B cell (primary cell): ENCODE measurements around the gene SPECC1L. TPM values are rescaled to one million over a fixed set of nuclear protein-coding genes. Genes with fewer than 3 reads are reported as not detected.
A peak's percentile ranks its signal among the peaks of the same experiment; 100 is the strongest.

Experiments used
- ATAC-seq: fragments of 200-7000 bp; cut with Tn5 transposase; one replicate; pipeline ENCODE4 v1.10.0; 2021; ENCODE audit warnings: low read depth, mild to moderate bottlenecking, moderate number of reproducible peaks, moderate library complexity
- CTCF ChIA-PET: fragments of 350-600 bp; sonication (Branson Sonifier 250); formaldehyde crosslinking; loops from one replicate; lab custom pipeline; 2021; ENCODE audit warnings: antibody characterized with exemption, inconsistent platforms; lab: Charles Lee
- POLR2A ChIA-PET: fragments of 350-600 bp; sonication (Branson Sonifier 250); formaldehyde crosslinking; loops from one replicate; lab custom pipeline; 2021; ENCODE audit warnings: antibody characterized with exemption; lab: Charles Lee
- DNase-seq: peaks from one replicate; pipeline ENCODE4 v3.0.0; 2013
- H2AFZ ChIP-seq: 2 replicates; pipeline ENCODE4 v1.6.1; 2012; ENCODE audit warnings: mild to moderate bottlenecking, low read depth, low read length; ENCODE audit not compliant: insufficient read depth, poor library complexity, severe bottlenecking
- H3K27ac ChIP-seq, 2 donors: 1 replicate in 1 of 2; 2 replicates in 1 of 2; pipeline ENCODE4 v1.5.1; 2012 to 2013; ENCODE audit warnings: low read length in 2 of 2, mild to moderate bottlenecking in 2 of 2, moderate library complexity in 1 of 2
- H3K27me3 ChIP-seq, 4 experiments: fragments of 200-600 bp in 1 of 4; sonication (generic) in 1 of 4; replicated peaks in 1 of 4; 1 replicate in 2 of 4; 2 replicates in 2 of 4; pipeline versions ENCODE4 v1.6.1 to v1.7.0; 2013 to 2016; ENCODE audit warnings: low read length in 3 of 4, mild to moderate bottlenecking in 2 of 4, mixed read lengths in 1 of 4, moderate library complexity in 1 of 4; ENCODE audit not compliant: insufficient read depth in 4 of 4, control insufficient read depth in 3 of 4; ENCODE audit errors: control extremely low read depth in 1 of 4
- H3K36me3 ChIP-seq, 2 experiments: replicated peaks in 1 of 2; 1 replicate in 1 of 2; 2 replicates in 1 of 2; pipeline versions ENCODE4 v1.6.1 to v1.7.1; 2013; ENCODE audit warnings: low read length in 1 of 2; ENCODE audit not compliant: insufficient read depth in 2 of 2, control insufficient read depth in 1 of 2; ENCODE audit errors: control extremely low read depth in 1 of 2, extremely low read depth in 1 of 2
- H3K4me1 ChIP-seq, 2 donors: fragments of 200-600 bp in 1 of 2; sonication (generic) in 1 of 2; 1 replicate in 1 of 2; 2 replicates in 1 of 2; pipeline versions ENCODE4 v1.5.1 to v1.6.1; 2013 to 2017; ENCODE audit warnings: low read length in 2 of 2; ENCODE audit not compliant: control insufficient read depth in 2 of 2, insufficient read depth in 2 of 2
- H3K4me2 ChIP-seq: replicated peaks from 2 replicates; pipeline ENCODE3; 2012; ENCODE audit warnings: mild to moderate bottlenecking, low read depth, low read length; ENCODE audit not compliant: poor library complexity, severe bottlenecking
- H3K4me3 ChIP-seq, 5 experiments: fragments of 200-600 bp in 1 of 5; sonication (generic) in 1 of 5; 1 replicate in 3 of 5; 2 replicates in 2 of 5; pipeline versions ENCODE4 v1.5.1 to v1.7.0; 2011 to 2016; ENCODE audit warnings: low read length in 4 of 5, mild to moderate bottlenecking in 4 of 5, low read depth in 2 of 5, control low read depth in 1 of 5, moderate library complexity in 1 of 5; ENCODE audit not compliant: insufficient read depth in 1 of 5; ENCODE audit errors: control extremely low read depth in 1 of 5, extremely low read depth in 1 of 5
- H3K79me2 ChIP-seq: fragments of 200-600 bp; sonication (generic); one replicate; pipeline ENCODE4 v1.6.0; 2016; ENCODE audit warnings: low read length; ENCODE audit not compliant: control insufficient read depth, insufficient read depth
- H3K9ac ChIP-seq: fragments of 200-600 bp; sonication (generic); 2 replicates; pipeline ENCODE4 v1.6.1; 2017; ENCODE audit warnings: mild to moderate bottlenecking, low read length, moderate library complexity
- H3K9me3 ChIP-seq, 3 donors: one replicate each; pipeline versions ENCODE4 v1.6.1 to v1.7.1; 2013; ENCODE audit warnings: low read length in 2 of 3; ENCODE audit not compliant: control insufficient read depth in 2 of 3, insufficient read depth in 1 of 3; ENCODE audit errors: control extremely low read depth in 1 of 3
- H4K20me1 ChIP-seq: 2 replicates; pipeline ENCODE4 v1.6.0; 2012; ENCODE audit warnings: mild to moderate bottlenecking, low read length; ENCODE audit not compliant: insufficient read depth, control insufficient read depth, poor library complexity, severe bottlenecking
- H3K27ac Mint-ChIP-seq: one replicate; pipeline ENCODE4 v1.8.0; 2021; ENCODE audit warnings: mixed read lengths
- H3K27me3 Mint-ChIP-seq: one replicate; pipeline ENCODE4 v1.8.0; 2021; ENCODE audit warnings: mixed read lengths
- H3K4me1 Mint-ChIP-seq: one replicate; pipeline ENCODE4 v1.8.0; 2021; ENCODE audit warnings: mixed read lengths
- H3K4me3 Mint-ChIP-seq: one replicate; pipeline ENCODE4 v1.8.0; 2021; ENCODE audit warnings: mixed read lengths
- H3K9me3 Mint-ChIP-seq: one replicate; pipeline ENCODE4 v1.8.0; 2022; ENCODE audit warnings: mixed read lengths; ENCODE audit not compliant: insufficient read depth
- EZH2 ChIP-seq: IDR thresholded peaks from 2 replicates; pipeline ENCODE4 v1.6.1; 2012; ENCODE audit warnings: borderline replicate concordance, low read depth, mild to moderate bottlenecking, moderate library complexity, low read length; ENCODE audit not compliant: insufficient read depth, poor library complexity, severe bottlenecking
- WGBS: methylation state at CpG from one replicate; pipeline ENCODE4 v1.1.5; 2013; ENCODE audit warnings: missing lambda C conversion rate; ENCODE audit not compliant: insufficient coverage; 5-methylcytosine and 5-hydroxymethylcytosine counted together
- intact Hi-C: fragments of 100-400 bp; cut with micrococcal nuclease; formaldehyde crosslinking; loops from one replicate; pipeline ENCODE4 v1.10.0; 2022
- polyA plus RNA-seq: library from polyadenylated mRNA; depleted of rRNA; stranded (reverse); fragments of >200 nt; gene quantifications from 2 replicates; pipeline ENCODE4 v1.2.3, GENCODE V29; 2012
- total RNA-seq, 2 donors: library from RNA; stranded (reverse); fragments of 120-200 nt in 1 of 2; gene quantifications; 1 replicate in 1 of 2; 2 replicates in 1 of 2; pipeline versions ENCODE4 v1.2.3 to v1.2.4, GENCODE V29; 2013 to 2022
- TF ChIP-seq, protein P1 (sequence below): fragments of 200-600 bp; IDR thresholded peaks from one replicate; pipeline ENCODE4 v1.8.0; 2022; ENCODE audit warnings: antibody characterized with exemption, mild to moderate bottlenecking

SPECC1L gene
- total and polyA plus RNA-seq, 2 donors (not counting 1 experiment from before 2014, with no cell fraction given), result 14.4 to 85.3 TPM

DNA sequence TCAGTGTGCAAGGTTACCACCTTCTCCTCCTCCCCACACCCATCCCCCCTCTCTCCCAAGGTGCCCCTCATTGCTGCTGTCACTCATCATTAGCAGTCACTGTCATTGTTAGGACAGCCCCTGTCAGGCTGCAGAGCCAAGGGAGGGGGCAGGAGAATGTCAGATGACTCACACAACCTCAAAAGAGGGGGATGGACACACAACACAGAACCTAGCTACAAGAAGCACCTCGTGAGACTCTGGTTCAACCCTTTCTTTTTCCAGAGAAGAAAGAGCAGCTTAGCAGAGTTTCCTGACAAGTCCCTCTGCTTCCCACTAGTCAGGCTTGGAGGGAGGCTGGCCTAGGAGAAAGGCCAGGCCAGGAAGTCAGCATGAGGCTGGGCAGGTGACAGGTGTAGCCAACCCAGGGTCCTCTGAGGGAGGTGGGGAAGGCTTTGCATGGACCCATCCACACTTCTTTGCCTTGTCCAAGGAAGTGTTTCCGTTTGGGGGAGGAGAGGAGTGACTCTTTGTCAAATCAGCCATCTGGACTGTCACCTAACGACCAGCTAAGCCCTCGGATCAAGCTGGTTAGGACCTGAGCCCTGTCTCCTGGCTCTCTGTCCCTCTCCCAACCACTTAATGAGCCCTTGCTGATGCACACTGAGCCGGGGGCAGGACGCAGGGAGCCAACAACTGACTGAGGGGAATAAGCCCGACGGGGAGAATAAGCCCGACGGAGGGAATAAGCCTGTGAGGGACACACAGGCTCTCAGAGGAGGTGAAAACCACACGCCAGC lies 175.0 kb downstream of the SPECC1L start:
- intact Hi-C loops, result no loop called here
- ATAC-seq (peak; percentile 43), DNase-seq (no peak)
- Histone ChIP-seq H4K20me1 (peaks cover 42% of the 10 kb centered on the region), H3K9ac (no peak overlapping the region), H2AFZ (no peak overlapping the region), H3K4me3 (no peak overlapping the region), H3K27ac (no peak overlapping the region), H3K4me1 (peaks cover 4 to 17% of the 10 kb centered on the region in 2 donors), H3K4me2 (no peak overlapping the region), H3K36me3 (peaks cover 11 to 34% of the 10 kb centered on the region in 2 experiments), H3K27me3 (no peaks in the 10 kb centered on the region), H3K9me3 (no peaks in the 10 kb centered on the region), H3K79me2 (peaks cover 57% of the 10 kb centered on the region)
- Mint-ChIP-seq H3K4me1 (peaks cover 34% of the 10 kb centered on the region), H3K27me3 (no peaks in the 10 kb centered on the region), H3K27ac (no peak overlapping the region), H3K4me3 (no peak overlapping the region), H3K9me3 (no peaks in the 10 kb centered on the region)
- ChIA-PET POLR2A (no interaction called here), CTCF (interaction anchor here (1.2 kb wide), 1 partner anchor 57 kb away, joined by 3 read pairs; no protein-coding TSS in a partner anchor)
- 95% methylated on average over 9 of the region's 11 CpGs for WGBS
- no peak for TF ChIP-seq EZH2
- TF ChIP-seq, protein P1, sequence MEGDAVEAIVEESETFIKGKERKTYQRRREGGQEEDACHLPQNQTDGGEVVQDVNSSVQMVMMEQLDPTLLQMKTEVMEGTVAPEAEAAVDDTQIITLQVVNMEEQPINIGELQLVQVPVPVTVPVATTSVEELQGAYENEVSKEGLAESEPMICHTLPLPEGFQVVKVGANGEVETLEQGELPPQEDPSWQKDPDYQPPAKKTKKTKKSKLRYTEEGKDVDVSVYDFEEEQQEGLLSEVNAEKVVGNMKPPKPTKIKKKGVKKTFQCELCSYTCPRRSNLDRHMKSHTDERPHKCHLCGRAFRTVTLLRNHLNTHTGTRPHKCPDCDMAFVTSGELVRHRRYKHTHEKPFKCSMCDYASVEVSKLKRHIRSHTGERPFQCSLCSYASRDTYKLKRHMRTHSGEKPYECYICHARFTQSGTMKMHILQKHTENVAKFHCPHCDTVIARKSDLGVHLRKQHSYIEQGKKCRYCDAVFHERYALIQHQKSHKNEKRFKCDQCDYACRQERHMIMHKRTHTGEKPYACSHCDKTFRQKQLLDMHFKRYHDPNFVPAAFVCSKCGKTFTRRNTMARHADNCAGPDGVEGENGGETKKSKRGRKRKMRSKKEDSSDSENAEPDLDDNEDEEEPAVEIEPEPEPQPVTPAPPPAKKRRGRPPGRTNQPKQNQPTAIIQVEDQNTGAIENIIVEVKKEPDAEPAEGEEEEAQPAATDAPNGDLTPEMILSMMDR, result no peak

GRCh38 chr22:24446260-24446611 lies 175.6 kb downstream of the SPECC1L start:
- Histone ChIP-seq H3K4me1 (peaks cover 8 to 19% of the 10 kb centered on the region in 2 donors), H3K9ac (no peak overlapping the region)
- WGBS, result no CpG with 5 or more reads among the region's 3 CpGs

More at GRCh38 chr22:24446260-24446611, 175.6 kb downstream of the SPECC1L start:
- Histone ChIP-seq H3K9me3 (peaks cover 0 to 2% (median 1%) of the 10 kb centered on the region in 3 donors), H4K20me1 (peaks cover 36% of the 10 kb centered on the region), H3K4me2 (no peak overlapping the region), H3K4me3 (no peak overlapping the region), H3K79me2 (peaks cover 51% of the 10 kb centered on the region), H3K27me3 (no peaks in the 10 kb centered on the region), H3K27ac (no peak overlapping the region), H2AFZ (no peak overlapping the region), H3K36me3 (peaks cover 11 to 28% of the 10 kb centered on the region in 2 experiments)
- ChIA-PET POLR2A (no interaction called here), CTCF (interaction anchor here (1.0 to 1.2 kb wide), 2 partner anchors 10 to 57 kb away, joined by 3 read pairs; no protein-coding TSS in a partner anchor)
- Mint-ChIP-seq H3K4me1 (peaks cover 33% of the 10 kb centered on the region), H3K27me3 (no peaks in the 10 kb centered on the region), H3K27ac (no peak overlapping the region), H3K4me3 (no peak overlapping the region), H3K9me3 (no peaks in the 10 kb centered on the region)
- ATAC-seq (no peak), DNase-seq (no peak)
- no peak for TF ChIP-seq EZH2
- TF ChIP-seq, protein P1, result no peak
- intact Hi-C loops, result no loop called here
